H1 (cell line): Measurements from ENCODE around the gene TUBA4B. TPM values are rescaled to one million over a fixed set of nuclear protein-coding genes. Genes with fewer than 3 reads are reported as not detected.

Experiments used
- ASH2L ChIP-seq: fragments of 200-600, 300-600 bp; sonication (generic); IDR thresholded peaks from one replicate; pipeline ENCODE4 v1.7.1; 2017; ENCODE audit warnings: low read length
- BCL11A ChIP-seq, 2 experiments: IDR thresholded peaks; one replicate each; pipeline ENCODE4 v1.6.1; 2011; ENCODE audit warnings: low read depth in 2 of 2, low read length in 2 of 2, mild to moderate bottlenecking in 2 of 2
- CHD2 ChIP-seq: IDR thresholded peaks from 2 replicates; pipeline ENCODE4 v1.6.1; 2012; ENCODE audit warnings: low read length, improper control_type of control experiment
- CHD7 ChIP-seq: fragments of 300-600 bp; sonication (generic); IDR thresholded peaks from 2 replicates; pipeline ENCODE4 v1.7.1; 2012; ENCODE audit warnings: low read length, moderate library complexity, mild to moderate bottlenecking, inconsistent platforms; ENCODE audit not compliant: insufficient replicate concordance
- CTBP2 ChIP-seq: IDR thresholded peaks from 2 replicates; pipeline ENCODE4 v1.7.0; 2011; ENCODE audit warnings: borderline replicate concordance, mild to moderate bottlenecking, moderate library complexity, mixed read lengths, low read length; ENCODE audit not compliant: insufficient read depth, insufficient read length
- KDM5A ChIP-seq: fragments of 200-600 bp; IDR thresholded peaks from 2 replicates; pipeline ENCODE4 v1.7.1; 2012; ENCODE audit warnings: mild to moderate bottlenecking, low read length, inconsistent platforms, mixed read lengths
- MAFK ChIP-seq: IDR thresholded peaks from 2 replicates; pipeline ENCODE4 v1.6.1; 2012; ENCODE audit warnings: low read depth, mild to moderate bottlenecking, improper control_type of control experiment, low read length
- RFX5 ChIP-seq: IDR thresholded peaks from 2 replicates; pipeline ENCODE4 v1.6.1; 2011; ENCODE audit warnings: low read depth, low read length, improper control_type of control experiment, borderline replicate concordance
- SP1 ChIP-seq: IDR thresholded peaks from 2 replicates; pipeline ENCODE4 v1.6.1; 2011; ENCODE audit warnings: low read depth, low read length
- polyA plus RNA-seq, 7 experiments: library from polyadenylated mRNA; depleted of rRNA in 3 of 7; stranded (reverse) in 5 of 7; unstranded in 2 of 7; fragments of >200 nt in 5 of 7; fragments of 200-250 nt in 2 of 7; gene quantifications; 1 replicate in 5 of 7; 2 replicates in 1 of 7; 4 replicates in 1 of 7; pipeline versions ENCODE4 v1.2.1 to v1.2.3, GENCODE V29; 2011 to 2013; ENCODE audit warnings: missing spikeins in 2 of 7, mixed read lengths in 2 of 7
- total RNA-seq: library from RNA; stranded (reverse); fragmentation: NEBNext Ultra II Directional; extraction: Animal tissue kit (Norgen Biotek cat#: 25700); gene quantifications from 2 replicates; pipeline ENCODE4 v1.2.1, GENCODE V29; 2021
- TF ChIP-seq, protein P1 (sequence below), 3 experiments: IDR thresholded peaks; 1 replicate in 2 of 3; 2 replicates in 1 of 3; pipeline versions ENCODE4 v1.5.1 to v1.6.1; 2011; ENCODE audit warnings: low read length in 3 of 3, mild to moderate bottlenecking in 3 of 3, inconsistent platforms in 2 of 3, low read depth in 1 of 3, moderate library complexity in 1 of 3; ENCODE audit not compliant: insufficient read depth in 1 of 3; ENCODE audit errors: control extremely low read depth in 1 of 3

TUBA4B gene
- total and polyA plus RNA-seq, 2 of the 8 experiments (the other 6 are each of a cell fraction or from before 2014, with no cell fraction given) = 0.08 to 0.24 TPM

DNA sequence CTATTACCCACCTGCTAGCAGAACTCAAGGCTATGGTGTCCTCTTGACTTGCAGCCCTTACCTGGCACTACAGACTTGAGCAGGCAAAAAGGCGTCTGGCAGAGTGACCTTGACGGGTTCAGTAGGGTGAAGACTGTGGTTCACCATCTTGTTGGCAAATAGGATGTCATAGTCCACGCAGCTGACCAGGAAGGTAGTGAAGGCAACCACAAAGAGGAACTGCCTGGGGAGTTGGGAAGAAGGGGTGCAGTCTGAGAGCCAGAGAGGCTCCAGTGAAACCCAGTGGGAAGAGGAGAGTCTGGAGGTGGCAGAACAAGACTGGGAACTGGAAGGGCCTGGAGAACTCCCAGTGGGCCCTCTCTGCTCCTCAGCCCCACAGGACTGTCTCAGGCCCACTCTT lies 27.7 kb upstream of the TUBA4B start (continued):
- TF ChIP-seq CHD7 (no peak), CHD2 (no peak), MAFK (no peak), RFX5 (no peak), SP1 (no peak), ASH2L (no peak), KDM5A (no peak), CTBP2 (no peak), BCL11A (IDR thresholded peaks at IDR 0.05; ENCODE audit: low read depth in 2 of 2, low read length in 2 of 2) (no peak)
- TF ChIP-seq, protein P1, sequence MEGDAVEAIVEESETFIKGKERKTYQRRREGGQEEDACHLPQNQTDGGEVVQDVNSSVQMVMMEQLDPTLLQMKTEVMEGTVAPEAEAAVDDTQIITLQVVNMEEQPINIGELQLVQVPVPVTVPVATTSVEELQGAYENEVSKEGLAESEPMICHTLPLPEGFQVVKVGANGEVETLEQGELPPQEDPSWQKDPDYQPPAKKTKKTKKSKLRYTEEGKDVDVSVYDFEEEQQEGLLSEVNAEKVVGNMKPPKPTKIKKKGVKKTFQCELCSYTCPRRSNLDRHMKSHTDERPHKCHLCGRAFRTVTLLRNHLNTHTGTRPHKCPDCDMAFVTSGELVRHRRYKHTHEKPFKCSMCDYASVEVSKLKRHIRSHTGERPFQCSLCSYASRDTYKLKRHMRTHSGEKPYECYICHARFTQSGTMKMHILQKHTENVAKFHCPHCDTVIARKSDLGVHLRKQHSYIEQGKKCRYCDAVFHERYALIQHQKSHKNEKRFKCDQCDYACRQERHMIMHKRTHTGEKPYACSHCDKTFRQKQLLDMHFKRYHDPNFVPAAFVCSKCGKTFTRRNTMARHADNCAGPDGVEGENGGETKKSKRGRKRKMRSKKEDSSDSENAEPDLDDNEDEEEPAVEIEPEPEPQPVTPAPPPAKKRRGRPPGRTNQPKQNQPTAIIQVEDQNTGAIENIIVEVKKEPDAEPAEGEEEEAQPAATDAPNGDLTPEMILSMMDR (IDR thresholded peaks at IDR 0.05; ENCODE audit: control extremely low read depth in 1 of 3, insufficient read depth in 1 of 3, low read depth in 1 of 3, low read length in 3 of 3) = no peak
